Measurements from ENCODE around the gene URB2. TPM values are rescaled to one million over a fixed set of nuclear protein-coding genes. Genes with fewer than 3 reads are reported as not detected.

Gene URB2
- total RNA-seq, 1 experiment from 2014 or later = 20.4 TPM

DNA sequence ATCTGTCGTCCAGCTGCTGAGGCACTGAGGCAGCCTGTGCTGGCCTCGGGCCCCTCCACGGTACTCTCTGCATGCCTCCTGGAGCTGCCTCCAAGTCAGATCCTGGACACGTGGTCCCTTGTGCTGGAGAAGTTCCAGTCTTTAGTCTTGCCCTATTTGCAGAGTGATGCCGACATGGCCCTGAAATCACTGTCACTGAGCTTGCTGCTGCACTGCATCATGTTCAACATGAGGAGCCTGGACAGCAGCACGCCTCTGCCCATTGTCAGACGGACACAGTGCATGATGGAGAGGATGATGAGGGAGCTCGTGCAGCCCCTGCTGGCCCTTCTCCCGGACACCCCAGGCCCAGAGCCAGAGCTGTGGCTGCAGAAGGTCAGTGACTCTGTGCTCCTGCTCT, 10.0 kb downstream of the URB2 start (continued):
- TF ChIP-seq, protein P1, sequence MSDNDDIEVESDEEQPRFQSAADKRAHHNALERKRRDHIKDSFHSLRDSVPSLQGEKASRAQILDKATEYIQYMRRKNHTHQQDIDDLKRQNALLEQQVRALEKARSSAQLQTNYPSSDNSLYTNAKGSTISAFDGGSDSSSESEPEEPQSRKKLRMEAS (IDR thresholded peaks at IDR 0.05) = no peak
- TF ChIP-seq, protein P2, sequence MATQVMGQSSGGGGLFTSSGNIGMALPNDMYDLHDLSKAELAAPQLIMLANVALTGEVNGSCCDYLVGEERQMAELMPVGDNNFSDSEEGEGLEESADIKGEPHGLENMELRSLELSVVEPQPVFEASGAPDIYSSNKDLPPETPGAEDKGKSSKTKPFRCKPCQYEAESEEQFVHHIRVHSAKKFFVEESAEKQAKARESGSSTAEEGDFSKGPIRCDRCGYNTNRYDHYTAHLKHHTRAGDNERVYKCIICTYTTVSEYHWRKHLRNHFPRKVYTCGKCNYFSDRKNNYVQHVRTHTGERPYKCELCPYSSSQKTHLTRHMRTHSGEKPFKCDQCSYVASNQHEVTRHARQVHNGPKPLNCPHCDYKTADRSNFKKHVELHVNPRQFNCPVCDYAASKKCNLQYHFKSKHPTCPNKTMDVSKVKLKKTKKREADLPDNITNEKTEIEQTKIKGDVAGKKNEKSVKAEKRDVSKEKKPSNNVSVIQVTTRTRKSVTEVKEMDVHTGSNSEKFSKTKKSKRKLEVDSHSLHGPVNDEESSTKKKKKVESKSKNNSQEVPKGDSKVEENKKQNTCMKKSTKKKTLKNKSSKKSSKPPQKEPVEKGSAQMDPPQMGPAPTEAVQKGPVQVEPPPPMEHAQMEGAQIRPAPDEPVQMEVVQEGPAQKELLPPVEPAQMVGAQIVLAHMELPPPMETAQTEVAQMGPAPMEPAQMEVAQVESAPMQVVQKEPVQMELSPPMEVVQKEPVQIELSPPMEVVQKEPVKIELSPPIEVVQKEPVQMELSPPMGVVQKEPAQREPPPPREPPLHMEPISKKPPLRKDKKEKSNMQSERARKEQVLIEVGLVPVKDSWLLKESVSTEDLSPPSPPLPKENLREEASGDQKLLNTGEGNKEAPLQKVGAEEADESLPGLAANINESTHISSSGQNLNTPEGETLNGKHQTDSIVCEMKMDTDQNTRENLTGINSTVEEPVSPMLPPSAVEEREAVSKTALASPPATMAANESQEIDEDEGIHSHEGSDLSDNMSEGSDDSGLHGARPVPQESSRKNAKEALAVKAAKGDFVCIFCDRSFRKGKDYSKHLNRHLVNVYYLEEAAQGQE (IDR thresholded peaks at IDR 0.05; ENCODE audit: low read depth) = no peak
- no peak for TF ChIP-seq EGR1 (IDR thresholded peaks at IDR 0.05; ENCODE audit: low read depth)
- no peak for TF ChIP-seq JUND (IDR thresholded peaks at IDR 0.05)
- TF ChIP-seq SRF (IDR thresholded peaks at IDR 0.05; ENCODE audit: low read depth) = no peak
- TF ChIP-seq POLR2AphosphoS5 (IDR thresholded peaks at IDR 0.05; ENCODE audit: low read depth, low read length) = no peak
- TF ChIP-seq RAD21 (IDR thresholded peaks at IDR 0.05; ENCODE audit: low read depth) = no peak

DNA sequence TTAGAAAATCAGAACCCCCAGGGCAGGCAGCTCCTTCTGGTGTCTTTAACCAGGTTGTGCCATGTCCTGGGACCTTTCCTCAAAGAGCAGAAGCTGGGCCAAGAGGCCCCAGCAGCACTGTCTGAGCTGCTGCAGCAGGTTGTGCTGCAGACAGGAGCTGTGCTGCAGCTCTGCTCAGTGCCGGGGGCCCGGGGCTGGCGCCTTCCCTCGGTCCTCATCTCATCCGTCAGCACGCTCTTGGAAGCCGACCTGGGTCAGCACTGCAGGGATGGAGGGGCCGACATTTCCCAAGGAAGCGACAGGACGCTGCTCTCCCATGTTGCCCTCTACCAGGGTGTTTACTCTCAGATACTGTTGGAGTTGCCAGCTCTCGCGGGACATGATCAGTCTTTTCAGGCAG, 11.7 kb downstream of the URB2 start:
- POLR2A ChIA-PET = no interaction called here
- Histone ChIP-seq H3K4me2 (ENCODE audit: low read length) (no peak overlapping the region), H3K9ac (ENCODE audit: low read length) (no peak overlapping the region), H3K4me1 (ENCODE audit: control insufficient read depth in 1 of 2, insufficient read depth in 2 of 2, low read length in 2 of 2) (no peaks in the 10 kb centered on the region), H3K36me3 (ENCODE audit: control insufficient read depth in 1 of 2, insufficient read depth in 2 of 2, low read length in 2 of 2) (peaks cover 32 to 43% of the 10 kb centered on the region in 2 experiments), H3K27me3 (ENCODE audit: insufficient read depth, low read length) (no peaks in the 10 kb centered on the region), H3K79me2 (ENCODE audit: insufficient read depth, low read length) (peaks cover 90% of the 10 kb centered on the region), H3K9me3 (ENCODE audit: control insufficient read depth in 1 of 2, insufficient read depth in 1 of 2, low read depth in 1 of 2, low read length in 2 of 2) (no peaks in the 10 kb centered on the region), H3K27ac (ENCODE audit: low read depth, low read length) (no peak overlapping the region), H4K20me1 (ENCODE audit: insufficient read depth) (peaks cover 3% of the 10 kb centered on the region; the same call in 1 of the 2 replicates), H3K9me2 (ENCODE audit: insufficient read depth) (no peaks in the 10 kb centered on the region), H2AFZ (ENCODE audit: low read depth, low read length, poor library complexity, severe bottlenecking) (no peak overlapping the region), H3K4me3 (replicated peaks in 1 of 2; ENCODE audit: low read depth in 1 of 2, low read length in 2 of 2) (no peak overlapping the region)
- RAD21 ChIA-PET (ENCODE audit: low non-redundant PET in 1 of 2, low total read pairs in 2 of 2, uncharacterized antibody in 2 of 2, unreplicated experiment in 2 of 2) = no interaction called here
- no TSS peak for BruUV-seq (replicated peaks)
- intact Hi-C loops (cut with micrococcal nuclease) = no loop called here
- no peak for ATAC-seq
- no peak for DNase-seq (ENCODE audit: low read depth, low spot score)
- no peak for TF ChIP-seq ZFX (IDR thresholded peaks at IDR 0.05)
- TF ChIP-seq, protein P3, sequence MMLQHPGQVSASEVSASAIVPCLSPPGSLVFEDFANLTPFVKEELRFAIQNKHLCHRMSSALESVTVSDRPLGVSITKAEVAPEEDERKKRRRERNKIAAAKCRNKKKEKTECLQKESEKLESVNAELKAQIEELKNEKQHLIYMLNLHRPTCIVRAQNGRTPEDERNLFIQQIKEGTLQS (IDR thresholded peaks at IDR 0.05) = no peak
- CTCF ChIA-PET = no interaction called here
